PFSK-1 (cell line): ENCODE data around the gene TM9SF2.

ENCODE experiments used
- FOXP2 ChIP-seq: optimal IDR thresholded peaks from 2 replicates; pipeline ENCODE3; 2011; ENCODE audit warnings: borderline replicate concordance, control low read depth, inconsistent platforms; ENCODE audit not compliant: insufficient read depth; ENCODE audit errors: extremely low read length, extremely low read depth
- POLR2AphosphoS5 ChIP-seq: IDR thresholded peaks from 2 replicates; pipeline ENCODE4 v1.6.1; 2012; ENCODE audit warnings: low read depth, mild to moderate bottlenecking, control low read depth, low read length, moderate library complexity
- SIN3A ChIP-seq: IDR thresholded peaks from 2 replicates; pipeline ENCODE4 v1.6.1; 2012; ENCODE audit warnings: mild to moderate bottlenecking, low read length, moderate library complexity, borderline replicate concordance; ENCODE audit not compliant: insufficient read depth
- TAF1 ChIP-seq: IDR thresholded peaks from 2 replicates; pipeline ENCODE4 v1.6.1; 2012; ENCODE audit warnings: low read length, control low read depth, borderline replicate concordance; ENCODE audit not compliant: insufficient read depth
- TF ChIP-seq, protein P1 (sequence below), 2 experiments: IDR thresholded peaks; 2 replicates each; pipeline versions ENCODE4 v1.6.1 to v1.8.0; 2011 to 2012; ENCODE audit warnings: low read depth in 2 of 2, low read length in 2 of 2, control low read depth in 1 of 2, inconsistent platforms in 1 of 2, mild to moderate bottlenecking in 1 of 2, moderate library complexity in 1 of 2; ENCODE audit not compliant: insufficient read depth in 1 of 2

TM9SF2 gene

GRCh38 chr13:99470027-99470426 lies 31.2 kb upstream of the TM9SF2 start:
- no peak for TF ChIP-seq POLR2AphosphoS5
- no peak for TF ChIP-seq SIN3A
- TF ChIP-seq, protein P1, sequence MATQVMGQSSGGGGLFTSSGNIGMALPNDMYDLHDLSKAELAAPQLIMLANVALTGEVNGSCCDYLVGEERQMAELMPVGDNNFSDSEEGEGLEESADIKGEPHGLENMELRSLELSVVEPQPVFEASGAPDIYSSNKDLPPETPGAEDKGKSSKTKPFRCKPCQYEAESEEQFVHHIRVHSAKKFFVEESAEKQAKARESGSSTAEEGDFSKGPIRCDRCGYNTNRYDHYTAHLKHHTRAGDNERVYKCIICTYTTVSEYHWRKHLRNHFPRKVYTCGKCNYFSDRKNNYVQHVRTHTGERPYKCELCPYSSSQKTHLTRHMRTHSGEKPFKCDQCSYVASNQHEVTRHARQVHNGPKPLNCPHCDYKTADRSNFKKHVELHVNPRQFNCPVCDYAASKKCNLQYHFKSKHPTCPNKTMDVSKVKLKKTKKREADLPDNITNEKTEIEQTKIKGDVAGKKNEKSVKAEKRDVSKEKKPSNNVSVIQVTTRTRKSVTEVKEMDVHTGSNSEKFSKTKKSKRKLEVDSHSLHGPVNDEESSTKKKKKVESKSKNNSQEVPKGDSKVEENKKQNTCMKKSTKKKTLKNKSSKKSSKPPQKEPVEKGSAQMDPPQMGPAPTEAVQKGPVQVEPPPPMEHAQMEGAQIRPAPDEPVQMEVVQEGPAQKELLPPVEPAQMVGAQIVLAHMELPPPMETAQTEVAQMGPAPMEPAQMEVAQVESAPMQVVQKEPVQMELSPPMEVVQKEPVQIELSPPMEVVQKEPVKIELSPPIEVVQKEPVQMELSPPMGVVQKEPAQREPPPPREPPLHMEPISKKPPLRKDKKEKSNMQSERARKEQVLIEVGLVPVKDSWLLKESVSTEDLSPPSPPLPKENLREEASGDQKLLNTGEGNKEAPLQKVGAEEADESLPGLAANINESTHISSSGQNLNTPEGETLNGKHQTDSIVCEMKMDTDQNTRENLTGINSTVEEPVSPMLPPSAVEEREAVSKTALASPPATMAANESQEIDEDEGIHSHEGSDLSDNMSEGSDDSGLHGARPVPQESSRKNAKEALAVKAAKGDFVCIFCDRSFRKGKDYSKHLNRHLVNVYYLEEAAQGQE (IDR thresholded peaks at IDR 0.05; ENCODE audit: insufficient read depth in 1 of 2, low read depth in 2 of 2, low read length in 2 of 2): no peak
- no peak for TF ChIP-seq FOXP2
- TF ChIP-seq TAF1: no peak

DNA sequence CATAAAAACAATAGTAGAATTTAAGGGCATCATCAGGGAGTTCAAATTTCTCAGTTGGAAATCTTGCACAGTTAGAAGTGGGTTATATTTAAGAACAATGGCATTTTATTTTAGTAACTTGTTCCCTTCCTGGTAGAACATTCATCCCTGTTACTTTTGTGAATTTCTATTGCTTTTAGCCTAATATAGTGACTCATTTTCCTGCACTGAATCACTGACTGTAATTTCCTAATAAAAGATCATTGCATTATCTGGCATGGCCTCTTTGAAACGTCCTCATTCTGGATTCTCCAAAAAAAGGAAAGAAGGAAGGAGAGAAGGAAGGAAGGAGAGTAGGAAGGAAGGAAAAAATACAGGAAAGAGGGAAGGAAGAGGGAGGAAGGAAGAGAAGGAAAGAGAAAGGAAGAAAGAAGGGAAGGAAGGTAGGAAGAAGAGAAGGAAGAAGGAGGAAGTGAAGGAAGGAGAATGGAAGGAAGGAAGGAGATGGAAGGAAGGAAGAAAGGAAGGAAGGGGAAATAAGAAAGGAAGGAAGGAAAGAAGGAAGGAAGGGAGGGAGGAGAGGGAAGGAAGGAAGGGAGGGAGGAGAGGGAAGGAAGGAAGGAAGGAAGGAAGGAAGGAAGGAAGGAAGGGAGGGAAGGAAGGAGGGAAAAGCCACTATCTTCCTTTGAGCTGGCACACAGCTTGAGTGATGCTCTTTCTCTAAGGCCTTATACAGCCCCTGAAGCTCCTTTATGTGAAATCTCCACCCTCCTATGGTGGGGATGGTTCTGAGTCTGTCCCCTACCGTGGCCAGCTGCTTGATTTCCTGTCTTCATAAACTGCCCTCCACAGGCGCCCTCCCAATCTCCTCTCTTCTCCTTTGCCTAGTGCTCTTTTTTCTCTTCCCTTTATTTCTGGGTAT lies 29.8 kb upstream of the TM9SF2 start:
- TF ChIP-seq, protein P1 (IDR thresholded peaks at IDR 0.05; ENCODE audit: insufficient read depth in 1 of 2, low read depth in 2 of 2, low read length in 2 of 2): no peak
- no peak for TF ChIP-seq POLR2AphosphoS5
- no peak for TF ChIP-seq SIN3A
- no peak for TF ChIP-seq TAF1
- TF ChIP-seq FOXP2: no peak

- TF ChIP-seq, protein P1 (IDR thresholded peaks at IDR 0.05; ENCODE audit: insufficient read depth in 1 of 2, low read depth in 2 of 2, low read length in 2 of 2): no peak
- TF ChIP-seq FOXP2: no peak
- TF ChIP-seq TAF1: no peak
- no peak for TF ChIP-seq SIN3A
- no peak for TF ChIP-seq POLR2AphosphoS5
Measured at GRCh38 chr13:99472122-99472440, 29.2 kb upstream of the TM9SF2 start.

GRCh38 chr13:99473515-99473914 lies 27.8 kb upstream of the TM9SF2 start:
- TF ChIP-seq, protein P1 (IDR thresholded peaks at IDR 0.05; ENCODE audit: insufficient read depth in 1 of 2, low read depth in 2 of 2, low read length in 2 of 2): no peak
- TF ChIP-seq TAF1: no peak
- TF ChIP-seq FOXP2: no peak
- no peak for TF ChIP-seq SIN3A
- TF ChIP-seq POLR2AphosphoS5: no peak

GRCh38 chr13:99476648-99477047 lies 24.6 kb upstream of the TM9SF2 start:
- TF ChIP-seq, protein P1 (IDR thresholded peaks at IDR 0.05; ENCODE audit: insufficient read depth in 1 of 2, low read depth in 2 of 2, low read length in 2 of 2): no peak
- TF ChIP-seq FOXP2: no peak
- no peak for TF ChIP-seq TAF1
- TF ChIP-seq POLR2AphosphoS5: no peak
- no peak for TF ChIP-seq SIN3A
